CD14-positive monocyte (primary cell): ENCODE results near the gene LSS. TPM values are rescaled to one million over a fixed set of nuclear protein-coding genes. Genes with fewer than 3 reads are reported as not detected.

ENCODE experiments used
- DNase-seq, 3 donors: peaks; one replicate each; pipeline ENCODE4 v3.0.0-alpha.2; 2011 to 2022
- H2AFZ ChIP-seq: 2 replicates; pipeline ENCODE4 v1.6.0; 2012; ENCODE audit warnings: mild to moderate bottlenecking, low read depth, low read length, inconsistent platforms; ENCODE audit not compliant: insufficient read depth, poor library complexity, severe bottlenecking
- H3K27ac ChIP-seq, 2 donors: 1 replicate in 1 of 2; 2 replicates in 1 of 2; pipeline ENCODE4 v1.5.1; 2012 to 2013; ENCODE audit warnings: low read length in 2 of 2, control low read depth in 1 of 2, inconsistent platforms in 1 of 2, low read depth in 1 of 2, mild to moderate bottlenecking in 1 of 2
- H3K27me3 ChIP-seq, 2 donors: one replicate each; pipeline versions ENCODE4 v1.6.0 to v1.6.1; 2011 to 2013; ENCODE audit warnings: low read length in 2 of 2; ENCODE audit not compliant: control insufficient read depth in 2 of 2, insufficient read depth in 2 of 2
- H3K36me3 ChIP-seq, 2 donors: replicated peaks in 1 of 2; 1 replicate in 1 of 2; 2 replicates in 1 of 2; pipeline versions ENCODE4 v1.5.1 to v1.6.1; 2012 to 2013; ENCODE audit warnings: low read length in 2 of 2, control low read depth in 1 of 2, inconsistent platforms in 1 of 2, mild to moderate bottlenecking in 1 of 2; ENCODE audit not compliant: insufficient read depth in 2 of 2, control insufficient read depth in 1 of 2
- H3K4me1 ChIP-seq, 2 donors: 1 replicate in 1 of 2; 2 replicates in 1 of 2; pipeline versions ENCODE4 v1.5.1 to v1.6.1; 2012 to 2013; ENCODE audit warnings: low read length in 2 of 2, control low read depth in 1 of 2, inconsistent platforms in 1 of 2, mild to moderate bottlenecking in 1 of 2, moderate library complexity in 1 of 2; ENCODE audit not compliant: insufficient read depth in 2 of 2, control insufficient read depth in 1 of 2
- H3K4me2 ChIP-seq: replicated peaks from 2 replicates; pipeline ENCODE3; 2012; ENCODE audit warnings: low read length, moderate library complexity, mild to moderate bottlenecking; ENCODE audit not compliant: poor library complexity, severe bottlenecking; ENCODE audit errors: extremely low read depth
- H3K4me3 ChIP-seq, 3 experiments: fragments of 200-600 bp in 1 of 3; sonication (generic) in 1 of 3; replicated peaks in 1 of 3; 1 replicate in 2 of 3; 2 replicates in 1 of 3; pipeline ENCODE4 v1.5.1; 2011 to 2013; ENCODE audit warnings: low read length in 3 of 3, mild to moderate bottlenecking in 3 of 3, control low read depth in 2 of 3, low read depth in 2 of 3, inconsistent platforms in 1 of 3, moderate library complexity in 1 of 3
- H3K79me2 ChIP-seq: 2 replicates; pipeline ENCODE4 v1.6.0; 2012; ENCODE audit warnings: mild to moderate bottlenecking, control low read depth, inconsistent platforms, low read length, moderate library complexity; ENCODE audit not compliant: insufficient read depth
- H3K9ac ChIP-seq: 2 replicates; pipeline ENCODE4 v1.6.0; 2017; ENCODE audit warnings: low read length, mild to moderate bottlenecking; ENCODE audit not compliant: insufficient read depth, poor library complexity, severe bottlenecking
- H3K9me3 ChIP-seq, 2 donors: replicated peaks in 1 of 2; 1 replicate in 1 of 2; 2 replicates in 1 of 2; pipeline versions ENCODE4 v1.5.1 to v1.6.1; 2012 to 2013; ENCODE audit warnings: low read length in 2 of 2, control low read depth in 1 of 2; ENCODE audit not compliant: control insufficient read depth in 1 of 2, insufficient read depth in 1 of 2
- H4K20me1 ChIP-seq: 2 replicates; pipeline ENCODE4 v1.6.0; 2012; ENCODE audit warnings: mild to moderate bottlenecking, low read length, control low read depth, moderate library complexity; ENCODE audit not compliant: insufficient read depth
- H3K27ac Mint-ChIP-seq, 7 donors: one replicate each; pipeline ENCODE4 v1.8.0; 2020; ENCODE audit warnings: mild to moderate bottlenecking in 7 of 7, mixed read lengths in 7 of 7, moderate library complexity in 6 of 7, inconsistent platforms in 2 of 7
- H3K27me3 Mint-ChIP-seq, 3 donors: one replicate each; pipeline ENCODE4 v1.8.0; 2021 to 2022; ENCODE audit warnings: low read depth in 3 of 3, mild to moderate bottlenecking in 3 of 3, mixed read lengths in 3 of 3, moderate library complexity in 3 of 3, inconsistent platforms in 1 of 3
- H3K36me3 Mint-ChIP-seq, 2 donors: one replicate each; pipeline ENCODE4 v1.8.0; 2020; ENCODE audit warnings: mixed read lengths in 2 of 2, inconsistent platforms in 1 of 2, mild to moderate bottlenecking in 1 of 2
- H3K4me1 Mint-ChIP-seq: one replicate; pipeline ENCODE4 v1.8.0; 2020; ENCODE audit warnings: mild to moderate bottlenecking, mixed read lengths
- H3K4me3 Mint-ChIP-seq, 2 donors: one replicate each; pipeline ENCODE4 v1.8.0; 2020; ENCODE audit warnings: mild to moderate bottlenecking in 2 of 2, mixed read lengths in 2 of 2, moderate library complexity in 1 of 2
- H3K9me3 Mint-ChIP-seq, 7 donors: one replicate each; pipeline ENCODE4 v1.8.0; 2020 to 2022; ENCODE audit warnings: mixed read lengths in 7 of 7, mild to moderate bottlenecking in 6 of 7, moderate library complexity in 6 of 7, inconsistent platforms in 2 of 7
- WGBS: methylation state at CpG from one replicate; pipeline ENCODE4 v1.1.5; 2013; ENCODE audit warnings: missing lambda C conversion rate; ENCODE audit not compliant: insufficient coverage; 5-methylcytosine and 5-hydroxymethylcytosine counted together
- intact Hi-C, 2 donors: fragments of 100-400 bp; cut with micrococcal nuclease; formaldehyde crosslinking; loops; one replicate each; pipeline versions ENCODE4 v1.15.0 to v1.15.1; 2023
- polyA plus RNA-seq, 3 donors: library from polyadenylated mRNA; depleted of rRNA in 1 of 3; unstranded in 2 of 3; stranded (reverse) in 1 of 3; fragments of 300-500 nt in 2 of 3; fragments of >200 nt in 1 of 3; fragmentation: Illumina TruSeq in 2 of 3; gene quantifications; 1 replicate in 2 of 3; 2 replicates in 1 of 3; pipeline ENCODE4 v1.2.3, GENCODE V29; 2012 to 2021
- TF ChIP-seq, protein P1 (sequence below): fragments of 200-600 bp; IDR thresholded peaks from one replicate; pipeline ENCODE4 v1.8.0; 2022; ENCODE audit warnings: antibody characterized with exemption, mild to moderate bottlenecking

The LSS gene
- polyA plus RNA-seq, 3 donors, result 4.1 to 20.0 (median 4.9) TPM

DNA sequence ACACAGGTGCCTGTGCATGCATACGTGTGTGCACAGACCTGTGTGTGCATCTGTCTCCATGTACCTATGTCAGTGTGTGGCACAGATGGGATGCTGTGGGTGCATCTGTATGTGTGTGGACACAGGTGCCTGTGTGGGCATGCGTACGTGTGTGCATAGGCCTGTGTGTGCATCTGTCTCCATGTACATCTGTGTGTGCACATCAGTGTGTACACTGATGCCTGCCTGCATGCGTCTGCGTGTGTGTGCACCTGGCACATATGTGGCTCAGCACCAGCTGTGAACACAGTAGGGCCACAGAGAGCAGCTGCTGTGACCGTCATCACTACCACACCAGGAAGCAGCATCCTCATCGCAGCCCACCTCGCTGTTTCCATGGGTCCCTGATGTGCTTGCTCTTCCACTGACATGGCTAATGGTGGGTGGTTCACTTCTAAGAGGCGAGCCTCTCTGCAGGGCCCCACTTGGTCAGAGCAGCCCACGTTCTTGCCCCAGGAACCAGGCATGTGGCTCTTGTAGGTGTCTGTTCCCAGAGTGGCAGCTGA, 34.7 kb downstream of the LSS start:
- Histone ChIP-seq H3K79me2 (no peaks in the 10 kb centered on the region), H3K4me3 (no peak overlapping the region), H4K20me1 (no peaks in the 10 kb centered on the region), H3K27me3 (no peaks in the 10 kb centered on the region), H3K9ac (no peak overlapping the region), H3K9me3 (no peaks in the 10 kb centered on the region), H3K36me3 (peaks cover 15 to 43% of the 10 kb centered on the region in 2 donors), H3K27ac (no peak overlapping the region), H3K4me1 (no peaks in the 10 kb centered on the region), H3K4me2 (no peak overlapping the region), H2AFZ (no peak overlapping the region)
- 95% methylated on average over 7 of the region's 10 CpGs for WGBS
- H3K4me3 Mint-ChIP-seq, result no peak overlapping the region
- TF ChIP-seq, protein P1, sequence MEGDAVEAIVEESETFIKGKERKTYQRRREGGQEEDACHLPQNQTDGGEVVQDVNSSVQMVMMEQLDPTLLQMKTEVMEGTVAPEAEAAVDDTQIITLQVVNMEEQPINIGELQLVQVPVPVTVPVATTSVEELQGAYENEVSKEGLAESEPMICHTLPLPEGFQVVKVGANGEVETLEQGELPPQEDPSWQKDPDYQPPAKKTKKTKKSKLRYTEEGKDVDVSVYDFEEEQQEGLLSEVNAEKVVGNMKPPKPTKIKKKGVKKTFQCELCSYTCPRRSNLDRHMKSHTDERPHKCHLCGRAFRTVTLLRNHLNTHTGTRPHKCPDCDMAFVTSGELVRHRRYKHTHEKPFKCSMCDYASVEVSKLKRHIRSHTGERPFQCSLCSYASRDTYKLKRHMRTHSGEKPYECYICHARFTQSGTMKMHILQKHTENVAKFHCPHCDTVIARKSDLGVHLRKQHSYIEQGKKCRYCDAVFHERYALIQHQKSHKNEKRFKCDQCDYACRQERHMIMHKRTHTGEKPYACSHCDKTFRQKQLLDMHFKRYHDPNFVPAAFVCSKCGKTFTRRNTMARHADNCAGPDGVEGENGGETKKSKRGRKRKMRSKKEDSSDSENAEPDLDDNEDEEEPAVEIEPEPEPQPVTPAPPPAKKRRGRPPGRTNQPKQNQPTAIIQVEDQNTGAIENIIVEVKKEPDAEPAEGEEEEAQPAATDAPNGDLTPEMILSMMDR, result no peak
- H3K4me1 Mint-ChIP-seq, result no peaks in the 10 kb centered on the region
- H3K36me3 Mint-ChIP-seq, result peaks cover 45 to 52% of the 10 kb centered on the region in 2 donors
- peaks cover 0 to 2% (median 0%) of the 10 kb centered on the region in 3 donors for H3K27me3 Mint-ChIP-seq
- H3K27ac Mint-ChIP-seq, result no peak overlapping the region
- intact Hi-C loops, result no loop called here
- H3K9me3 Mint-ChIP-seq, result peaks cover 0 to 2% (median 0%) of the 10 kb centered on the region in 7 donors
- DNase-seq, result no peak

- no peak overlapping the region for H3K27ac Mint-ChIP-seq
- Histone ChIP-seq H4K20me1 (no peaks in the 10 kb centered on the region), H3K27me3 (no peaks in the 10 kb centered on the region), H2AFZ (no peak overlapping the region), H3K79me2 (no peaks in the 10 kb centered on the region), H3K36me3 (peaks cover 14 to 43% of the 10 kb centered on the region in 2 donors), H3K4me2 (no peak overlapping the region), H3K9ac (no peak overlapping the region), H3K4me3 (no peak overlapping the region), H3K27ac (no peak overlapping the region), H3K4me1 (no peaks in the 10 kb centered on the region), H3K9me3 (no peaks in the 10 kb centered on the region)
- H3K9me3 Mint-ChIP-seq, result peaks cover 0 to 2% (median 0%) of the 10 kb centered on the region in 7 donors
- no peak for DNase-seq
- TF ChIP-seq, protein P1, result no peak
- no peak overlapping the region for H3K4me3 Mint-ChIP-seq
- peaks cover 0 to 2% (median 2%) of the 10 kb centered on the region in 3 donors for H3K27me3 Mint-ChIP-seq
- WGBS, result 97% methylated on average over 14 of the region's 20 CpGs
- H3K4me1 Mint-ChIP-seq, result peaks cover 3% of the 10 kb centered on the region
- intact Hi-C loops, result no loop called here
- H3K36me3 Mint-ChIP-seq, result peaks cover 36 to 42% of the 10 kb centered on the region in 2 donors
These were observed 36.6 kb downstream of the LSS start for GRCh38 chr21:46191686-46192575.
